ENCODE data around the gene TOR1B. TPM values are rescaled to one million over a fixed set of nuclear protein-coding genes. Genes with fewer than 3 reads are reported as not detected.

The TOR1B gene
- total RNA-seq, 2 donors from 2014 or later = 19.9 to 32.0 TPM

DNA sequence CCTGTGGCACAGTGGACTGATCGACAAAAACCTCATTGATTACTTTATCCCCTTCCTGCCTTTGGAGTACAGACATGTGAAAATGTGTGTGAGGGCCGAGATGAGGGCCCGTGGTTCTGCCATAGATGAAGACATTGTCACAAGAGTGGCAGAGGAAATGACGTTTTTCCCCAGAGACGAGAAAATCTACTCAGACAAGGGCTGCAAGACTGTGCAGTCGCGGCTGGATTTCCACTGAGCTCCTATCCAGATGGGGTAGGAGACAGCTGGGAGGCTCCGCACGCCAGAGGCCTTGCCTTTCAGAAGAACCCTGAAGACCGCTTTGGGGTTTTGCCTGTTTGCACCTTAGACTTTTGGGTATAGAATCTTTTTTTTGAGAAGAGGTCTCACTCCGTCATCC is 6.4 kb downstream of the TOR1B start:
- H3K27ac Mint-ChIP-seq = no peak overlapping the region

GRCh38 chr9:129810116-129810515 is 7.1 kb downstream of the TOR1B start:
- Mint-ChIP-seq H3K4me1 (ENCODE audit: low read depth) (peaks cover 48% of the 10 kb centered on the region), H3K4me3 (no peak overlapping the region), H3K27me3 (ENCODE audit: low read depth) (no peaks in the 10 kb centered on the region), H3K36me3 (ENCODE audit: insufficient read depth in 2 of 2) (peaks cover 12 to 25% of the 10 kb centered on the region in 2 donors), H3K9me3 (no peaks in the 10 kb centered on the region), H3K27ac (no peak overlapping the region)
- no peak for ATAC-seq (replicated peaks in 1 of 2)
- DNase-seq = no peak

More for the DNA sequence above, 6.4 kb downstream of the TOR1B start:
- DNase-seq = no peak
- Mint-ChIP-seq H3K27me3 (ENCODE audit: low read depth) (no peaks in the 10 kb centered on the region), H3K4me1 (ENCODE audit: low read depth) (peaks cover 51% of the 10 kb centered on the region), H3K36me3 (ENCODE audit: insufficient read depth in 2 of 2) (peaks cover 12 to 25% of the 10 kb centered on the region in 2 donors), H3K4me3 (no peak overlapping the region), H3K9me3 (no peaks in the 10 kb centered on the region)
- no peak for ATAC-seq (replicated peaks in 1 of 2)

DNA sequence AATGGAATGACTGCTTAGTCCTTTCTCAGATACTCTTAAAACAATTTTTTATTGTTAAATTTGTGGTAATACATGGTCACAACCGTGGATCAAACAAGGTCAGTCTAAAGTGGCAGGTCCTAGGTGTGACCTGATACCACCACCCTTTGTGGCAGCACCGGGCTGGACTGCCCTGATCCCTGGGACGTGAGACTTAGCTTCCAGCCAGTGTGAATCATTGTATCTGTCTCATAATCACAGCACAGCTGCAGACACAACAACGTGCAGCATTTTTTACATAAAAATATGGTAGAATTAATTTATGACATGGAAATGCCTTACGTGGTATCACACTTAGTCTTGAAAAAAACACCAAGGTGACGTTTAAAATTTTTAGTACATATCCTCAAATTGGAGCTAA is 7.8 kb downstream of the TOR1B start:
- Mint-ChIP-seq H3K27me3 (ENCODE audit: low read depth) (no peaks in the 10 kb centered on the region), H3K36me3 (ENCODE audit: insufficient read depth in 2 of 2) (peaks cover 12 to 22% of the 10 kb centered on the region in 2 donors), H3K4me1 (ENCODE audit: low read depth) (peaks cover 44% of the 10 kb centered on the region), H3K9me3 (no peaks in the 10 kb centered on the region), H3K27ac (peak overlapping the region; percentile 54), H3K4me3 (no peak overlapping the region)
- DNase-seq (no peak), ATAC-seq (replicated peaks in 1 of 2) (no peak)

DNA sequence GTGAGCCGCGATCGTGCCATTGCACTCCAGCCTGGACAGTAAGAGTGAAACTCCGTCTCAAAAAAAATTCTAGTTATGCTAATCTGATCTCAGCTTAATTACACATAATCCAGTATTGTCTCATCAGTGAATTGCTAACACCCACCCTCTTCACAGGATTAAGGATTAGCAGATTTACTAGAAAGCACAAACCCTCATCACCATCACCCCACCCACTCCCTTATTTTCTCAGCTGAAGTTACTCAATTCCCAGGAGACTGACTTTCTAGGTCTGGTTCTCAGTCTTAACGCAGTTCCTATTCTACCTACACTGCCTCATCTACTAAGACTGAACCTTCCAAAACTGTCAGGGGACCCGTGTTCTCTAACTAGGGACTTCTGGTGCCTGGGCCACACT is 9.0 kb downstream of the TOR1B start:
- H3K27ac Mint-ChIP-seq = peak overlapping the region; percentile 67

GRCh38 chr9:129812385-129812784 is 9.4 kb downstream of the TOR1B start:
- H3K4me1 Mint-ChIP-seq (ENCODE audit: low read depth) = peaks cover 28% of the 10 kb centered on the region
- H3K9me3 Mint-ChIP-seq = no peaks in the 10 kb centered on the region
- peak overlapping the region; percentile 67 for H3K27ac Mint-ChIP-seq
- peaks cover 12 to 20% of the 10 kb centered on the region in 2 donors for H3K36me3 Mint-ChIP-seq (ENCODE audit: insufficient read depth in 2 of 2)
- DNase-seq (no peak), ATAC-seq (replicated peaks in 1 of 2) (no peak)
- H3K4me3 Mint-ChIP-seq = peak overlapping the region in 1 of 2 donors; percentile 34
- no peaks in the 10 kb centered on the region for H3K27me3 Mint-ChIP-seq (ENCODE audit: low read depth)

More for the DNA sequence above, 9.0 kb downstream of the TOR1B start:
- H3K27me3 Mint-ChIP-seq (ENCODE audit: low read depth) = no peaks in the 10 kb centered on the region
- no peaks in the 10 kb centered on the region for H3K9me3 Mint-ChIP-seq
- H3K36me3 Mint-ChIP-seq (ENCODE audit: insufficient read depth in 2 of 2) = peaks cover 12 to 20% of the 10 kb centered on the region in 2 donors
- H3K4me1 Mint-ChIP-seq (ENCODE audit: low read depth) = peaks cover 32% of the 10 kb centered on the region
- peak overlapping the region in 1 of 2 donors; percentile 34 for H3K4me3 Mint-ChIP-seq
- DNase-seq (no peak), ATAC-seq (replicated peaks in 1 of 2) (peak; percentile 61 to 80)

- H3K4me3 Mint-ChIP-seq = no peak overlapping the region
- H3K9me3 Mint-ChIP-seq = no peaks in the 10 kb centered on the region
- H3K27ac Mint-ChIP-seq = no peak overlapping the region
- H3K27me3 Mint-ChIP-seq (ENCODE audit: low read depth) = no peaks in the 10 kb centered on the region
- peaks cover 31% of the 10 kb centered on the region for H3K4me1 Mint-ChIP-seq (ENCODE audit: low read depth)
- DNase-seq (no peak), ATAC-seq (replicated peaks in 1 of 2) (no peak)
- H3K36me3 Mint-ChIP-seq (ENCODE audit: insufficient read depth in 2 of 2) = peaks cover 11 to 23% of the 10 kb centered on the region in 2 donors
These were observed 10.7 kb downstream of the TOR1B start for GRCh38 chr9:129813661-129814060.

DNA sequence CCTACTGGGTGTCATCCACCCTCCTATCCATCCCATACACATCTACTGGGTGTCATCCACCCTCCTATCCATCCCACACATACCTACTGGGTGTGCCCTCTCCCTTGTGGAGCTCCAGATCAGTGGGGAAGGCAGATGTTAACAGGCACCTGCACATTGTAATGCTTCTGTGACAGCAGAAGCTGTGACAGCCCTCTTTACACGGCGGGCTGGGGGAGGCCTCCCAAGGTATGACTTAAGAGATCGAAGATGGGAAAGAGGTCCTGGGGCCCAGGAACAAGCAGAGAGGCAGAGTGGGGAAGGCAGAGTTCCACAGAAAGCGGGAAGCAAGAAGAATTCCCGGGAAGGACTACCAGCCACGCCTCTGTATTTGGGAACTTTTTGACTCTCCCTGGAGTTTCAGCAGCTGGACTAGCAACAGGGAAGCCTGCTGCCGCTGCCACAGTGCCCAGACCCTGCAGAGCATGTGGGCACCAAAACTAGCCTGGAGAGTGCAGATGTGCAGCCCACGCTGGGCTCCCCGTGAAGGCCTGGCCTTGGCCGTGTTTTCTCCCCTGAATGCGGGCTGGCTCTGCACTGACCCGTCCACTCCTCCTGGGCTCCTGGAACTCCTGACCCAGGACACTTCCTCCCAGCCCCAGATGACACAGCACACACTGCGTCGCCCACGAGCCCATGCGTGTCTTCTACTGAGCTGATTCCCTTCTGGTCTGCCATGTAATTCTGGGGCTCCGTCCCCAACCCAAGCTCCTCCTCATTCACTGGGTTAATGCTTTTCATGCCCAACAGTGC is 11.6 kb downstream of the TOR1B start:
- Mint-ChIP-seq H3K27me3 (ENCODE audit: low read depth) (no peaks in the 10 kb centered on the region), H3K9me3 (no peaks in the 10 kb centered on the region), H3K36me3 (ENCODE audit: insufficient read depth in 2 of 2) (peaks cover 6 to 27% of the 10 kb centered on the region in 2 donors), H3K4me3 (no peak overlapping the region), H3K27ac (no peak overlapping the region), H3K4me1 (ENCODE audit: low read depth) (peaks cover 38% of the 10 kb centered on the region)
- no peak for DNase-seq
- no peak for ATAC-seq (replicated peaks in 1 of 2)

DNA sequence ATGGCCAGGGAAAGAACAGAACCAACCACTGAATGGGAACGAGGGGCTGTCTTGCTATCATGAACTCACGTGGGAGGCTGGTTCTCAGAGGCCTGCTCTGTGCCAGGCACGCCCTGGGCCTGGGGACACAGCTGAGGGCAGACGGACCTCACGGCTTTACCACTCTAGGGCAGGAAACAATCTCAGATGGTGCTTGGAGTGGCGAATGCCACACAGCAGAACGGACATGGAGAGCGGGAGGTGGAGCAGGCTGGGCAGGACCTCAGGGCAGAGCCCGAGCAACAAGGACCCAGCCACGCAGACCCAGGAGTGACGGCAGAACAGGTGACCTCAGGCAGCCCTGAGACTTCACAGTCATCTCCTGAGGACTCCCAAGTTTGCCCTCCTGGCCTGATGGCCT is 12.3 kb downstream of the TOR1B start:
- DNase-seq (no peak), ATAC-seq (replicated peaks in 1 of 2) (no peak)
- Mint-ChIP-seq H3K27me3 (ENCODE audit: low read depth) (no peaks in the 10 kb centered on the region), H3K4me1 (ENCODE audit: low read depth) (peaks cover 38% of the 10 kb centered on the region), H3K4me3 (no peak overlapping the region), H3K36me3 (ENCODE audit: insufficient read depth in 2 of 2) (peaks cover 6 to 27% of the 10 kb centered on the region in 2 donors), H3K27ac (no peak overlapping the region), H3K9me3 (no peaks in the 10 kb centered on the region)

- Mint-ChIP-seq H3K9me3 (no peaks in the 10 kb centered on the region), H3K4me1 (ENCODE audit: low read depth) (peaks cover 23% of the 10 kb centered on the region), H3K4me3 (no peak overlapping the region), H3K27me3 (ENCODE audit: low read depth) (no peaks in the 10 kb centered on the region), H3K27ac (peak overlapping the region; percentile 67), H3K36me3 (ENCODE audit: insufficient read depth in 2 of 2) (peaks cover 3 to 27% of the 10 kb centered on the region in 2 donors)
- no peak for ATAC-seq (replicated peaks in 1 of 2)
- DNase-seq = no peak
These were observed 13.8 kb downstream of the TOR1B start for GRCh38 chr9:129816501-129817435.

DNA sequence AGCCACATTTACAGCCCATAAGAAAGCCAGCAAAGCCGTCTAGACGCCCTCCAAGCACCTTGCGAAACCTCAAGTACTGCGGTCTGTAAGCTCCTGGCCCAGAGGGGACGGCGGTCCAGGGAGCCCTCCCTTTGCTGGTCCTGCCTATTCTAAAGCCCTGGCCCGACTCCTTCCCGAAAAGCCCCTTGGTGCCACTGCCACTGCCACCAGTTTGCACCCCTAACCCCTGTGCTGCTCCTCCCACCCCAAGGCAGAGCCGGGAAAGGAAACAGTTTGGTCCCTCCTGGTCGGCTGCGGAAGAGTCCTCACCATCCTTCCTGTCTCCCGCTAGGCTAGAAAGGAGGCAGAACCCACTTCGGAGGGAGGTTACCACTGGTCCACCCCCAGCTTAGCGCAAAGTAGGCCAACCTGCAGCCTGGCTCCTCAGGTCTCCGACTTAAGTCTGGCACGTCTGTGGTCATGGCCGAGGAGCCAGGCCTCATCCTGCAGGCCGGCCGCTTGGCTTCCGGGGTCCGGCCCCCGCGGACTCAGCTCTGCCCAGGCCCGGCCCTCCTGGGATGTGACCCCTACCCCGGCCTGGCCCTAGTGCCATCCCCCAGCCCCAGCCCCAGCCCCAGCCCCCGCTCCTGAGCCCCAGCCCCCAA is 20.0 kb downstream of the TOR1B start:
- peak; percentile 4 to 41 for ATAC-seq (replicated peaks in 1 of 2)
- H3K27ac Mint-ChIP-seq = peak overlapping the region; percentile 75
- peak overlapping the region; percentile 90 to 92 for H3K4me3 Mint-ChIP-seq
- no peaks in the 10 kb centered on the region for H3K27me3 Mint-ChIP-seq (ENCODE audit: low read depth)
- peak; percentile 17 to 36 for DNase-seq
- no peaks in the 10 kb centered on the region for H3K9me3 Mint-ChIP-seq
- H3K36me3 Mint-ChIP-seq (ENCODE audit: insufficient read depth in 2 of 2) = peaks cover 7 to 25% of the 10 kb centered on the region in 2 donors
- H3K4me1 Mint-ChIP-seq (ENCODE audit: low read depth) = peaks cover 22% of the 10 kb centered on the region

DNA sequence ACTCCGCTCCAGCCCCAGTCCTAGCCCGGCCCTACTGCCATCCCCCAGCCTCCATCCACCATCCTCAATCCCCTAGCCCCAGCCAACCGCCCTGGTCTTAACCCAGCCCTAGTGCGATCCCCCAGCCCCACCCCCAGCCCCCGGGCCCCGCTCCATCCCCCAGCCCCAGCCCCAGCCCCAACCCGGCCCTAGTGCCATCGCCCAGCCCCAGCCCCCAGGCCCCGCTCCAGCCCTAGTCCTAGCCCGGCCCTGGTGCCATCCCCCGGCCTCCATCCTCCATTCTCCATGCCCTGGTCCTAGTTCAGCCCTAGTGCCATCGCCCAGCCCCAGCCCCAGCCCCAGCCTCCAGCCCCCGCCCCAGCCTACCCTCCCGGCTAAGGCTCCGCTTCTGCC is 20.6 kb downstream of the TOR1B start:
- H3K36me3 Mint-ChIP-seq (ENCODE audit: insufficient read depth in 2 of 2) = peaks cover 7 to 24% of the 10 kb centered on the region in 2 donors
- H3K4me1 Mint-ChIP-seq (ENCODE audit: low read depth) = peaks cover 19% of the 10 kb centered on the region
- H3K9me3 Mint-ChIP-seq = no peaks in the 10 kb centered on the region
- no peaks in the 10 kb centered on the region for H3K27me3 Mint-ChIP-seq (ENCODE audit: low read depth)
- ATAC-seq (replicated peaks in 1 of 2) (peak in 1 of 2 donors; percentile 8), DNase-seq (no peak)
- peak overlapping the region; percentile 75 for H3K27ac Mint-ChIP-seq
- peak overlapping the region; percentile 90 to 92 for H3K4me3 Mint-ChIP-seq

DNA sequence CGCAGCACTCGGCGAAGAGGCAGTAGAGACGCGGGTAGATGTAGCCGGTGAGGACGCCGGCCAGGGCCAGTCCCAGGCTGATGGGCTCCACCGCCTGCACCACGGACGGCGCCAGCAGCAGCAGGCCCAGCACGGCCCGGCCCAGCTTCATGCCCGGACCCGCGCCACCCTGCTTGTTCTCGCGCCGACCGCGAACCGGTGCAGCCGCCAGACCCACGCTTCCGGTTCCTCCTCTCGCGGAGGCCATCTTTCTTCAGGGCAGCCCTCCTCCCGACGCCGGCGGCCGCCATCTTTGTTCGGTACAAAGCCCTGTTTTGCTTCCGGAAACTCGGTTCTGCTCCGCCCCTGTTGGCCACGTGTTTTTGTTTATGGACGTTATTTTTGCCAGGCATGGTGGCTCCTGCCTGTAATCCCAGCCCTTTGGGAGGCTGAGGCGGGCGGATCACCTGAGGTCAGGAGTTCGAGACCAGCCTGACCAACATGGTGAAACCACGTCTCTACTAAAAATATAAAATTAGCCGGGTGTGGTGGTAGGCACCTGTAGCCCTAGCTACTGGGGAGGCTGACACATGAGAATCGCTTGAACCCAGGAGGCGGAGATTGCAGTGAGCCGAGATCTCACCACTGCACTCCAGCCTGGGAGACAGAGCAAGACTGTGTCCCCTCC is 21.1 kb downstream of the TOR1B start, which contains the start of gene TOR1A:
Gene TOR1A (minus strand): TSS at position 202 of the 667 bp plus-strand sequence. CDS start 51 bp downstream, at position 151.
- Mint-ChIP-seq H3K36me3 (ENCODE audit: insufficient read depth in 2 of 2) (peaks cover 7 to 20% of the 10 kb centered on the region in 2 donors), H3K4me3 (peak within 1 kb of the TSS; percentile 90 to 92), H3K27ac (peak within 1 kb of the TSS; percentile 82), H3K4me1 (ENCODE audit: low read depth) (peaks cover 14% of the 10 kb centered on the region), H3K9me3 (no peaks in the 10 kb centered on the region), H3K27me3 (ENCODE audit: low read depth) (no peaks in the 10 kb centered on the region)
- DNase-seq = peak; percentile 95
- ATAC-seq (replicated peaks in 1 of 2) = peak; percentile 93
